Ovary (tissue), 3 donors: ENCODE data around the gene NEMF.

Source experiments
- CTCF ChIP-seq, 3 donors: fragments of 450-650 bp in 2 of 3; fragments of 200-600 bp in 1 of 3; IDR thresholded peaks; one replicate each; pipeline versions ENCODE4 v1.5.1 to v1.8.0; 2016 to 2022; ENCODE audit warnings: antibody characterized with exemption in 3 of 3, mild to moderate bottlenecking in 1 of 3
- POLR2A ChIP-seq: fragments of 450-650 bp; IDR thresholded peaks from one replicate; pipeline ENCODE4 v1.6.1; 2017; ENCODE audit warnings: antibody characterized with exemption, mild to moderate bottlenecking, moderate library complexity
- donor health status: DM: no; HTN: no; CAD: no.

GRCh38 chr14:49770212-49770817 lies 82.3 kb downstream of the NEMF start:
- TF ChIP-seq CTCF (IDR thresholded peaks at IDR 0.05) (no peak), POLR2A (no peak)
